Stomach smooth muscle (tissue), 2 donors: ENCODE results near the gene MAP4.

Experiments
- H3K27ac ChIP-seq: one replicate; pipeline ENCODE4 v1.7.0; 2013; ENCODE audit warnings: mild to moderate bottlenecking, low read length, inconsistent platforms
- H3K27me3 ChIP-seq, 2 donors: one replicate each; pipeline ENCODE4 v1.7.0; 2013; ENCODE audit warnings: low read length in 2 of 2; ENCODE audit not compliant: insufficient read depth in 2 of 2, control insufficient read depth in 1 of 2
- H3K36me3 ChIP-seq, 2 donors: one replicate each; pipeline ENCODE4 v1.7.0; 2013; ENCODE audit warnings: low read length in 2 of 2; ENCODE audit not compliant: control insufficient read depth in 2 of 2, insufficient read depth in 2 of 2
- H3K4me1 ChIP-seq: one replicate; pipeline ENCODE4 v1.7.0; 2013; ENCODE audit warnings: low read length; ENCODE audit not compliant: control insufficient read depth, insufficient read depth
- H3K4me3 ChIP-seq, 2 donors: one replicate each; pipeline ENCODE4 v1.7.0; 2013; ENCODE audit warnings: low read length in 2 of 2
- H3K9ac ChIP-seq, 2 donors: one replicate each; pipeline ENCODE4 v1.7.0; 2013; ENCODE audit warnings: low read length in 2 of 2, mild to moderate bottlenecking in 1 of 2
- H3K9me3 ChIP-seq, 2 donors: one replicate each; pipeline ENCODE4 v1.7.0; 2013; ENCODE audit warnings: low read length in 2 of 2; ENCODE audit not compliant: control insufficient read depth in 2 of 2
- donor health status: healthy.
- donor health status: Pancreatic carcinoma.

Gene MAP4

DNA sequence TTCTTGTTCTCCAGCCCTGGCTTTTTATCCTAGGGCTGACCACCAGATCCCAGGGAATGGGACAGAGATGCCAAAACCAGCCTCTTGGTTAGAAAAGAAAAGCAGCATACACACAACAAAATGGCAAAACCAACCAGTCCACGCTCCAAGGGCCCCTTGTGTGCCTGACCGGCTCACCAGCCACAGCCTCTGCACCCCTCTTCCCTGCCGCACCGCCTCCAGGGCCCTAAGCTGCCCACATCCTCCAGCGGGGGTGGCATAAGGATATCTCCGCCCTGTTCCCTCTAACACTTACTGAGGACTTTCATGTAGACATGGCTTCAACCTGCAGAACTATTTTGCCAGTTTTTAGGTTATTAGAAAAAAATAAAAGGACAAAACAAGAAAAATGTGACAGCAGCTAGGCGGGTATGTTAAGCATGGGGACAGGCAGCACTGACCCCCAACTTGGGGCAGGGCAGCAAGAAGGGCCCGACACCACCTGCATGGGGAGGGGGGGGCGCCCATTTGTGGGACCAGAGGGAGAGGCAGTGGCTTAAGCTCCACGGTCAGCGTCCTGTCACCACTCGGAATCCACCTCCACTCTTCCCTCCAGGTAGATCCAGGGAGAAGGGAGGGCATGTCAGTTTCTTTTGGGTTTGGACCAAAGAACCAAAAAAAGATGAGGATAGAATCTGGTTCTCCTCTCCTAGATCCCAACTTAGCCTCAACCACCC lies 164.2 kb downstream of the MAP4 start:
- Histone ChIP-seq H3K36me3 (peaks cover 63 to 68% of the 10 kb centered on the region in 2 donors), H3K4me1 (no peaks in the 10 kb centered on the region), H3K27me3 (no peaks in the 10 kb centered on the region), H3K9ac (no peak overlapping the region), H3K9me3 (no peaks in the 10 kb centered on the region), H3K27ac (no peak overlapping the region), H3K4me3 (no peak overlapping the region)

DNA sequence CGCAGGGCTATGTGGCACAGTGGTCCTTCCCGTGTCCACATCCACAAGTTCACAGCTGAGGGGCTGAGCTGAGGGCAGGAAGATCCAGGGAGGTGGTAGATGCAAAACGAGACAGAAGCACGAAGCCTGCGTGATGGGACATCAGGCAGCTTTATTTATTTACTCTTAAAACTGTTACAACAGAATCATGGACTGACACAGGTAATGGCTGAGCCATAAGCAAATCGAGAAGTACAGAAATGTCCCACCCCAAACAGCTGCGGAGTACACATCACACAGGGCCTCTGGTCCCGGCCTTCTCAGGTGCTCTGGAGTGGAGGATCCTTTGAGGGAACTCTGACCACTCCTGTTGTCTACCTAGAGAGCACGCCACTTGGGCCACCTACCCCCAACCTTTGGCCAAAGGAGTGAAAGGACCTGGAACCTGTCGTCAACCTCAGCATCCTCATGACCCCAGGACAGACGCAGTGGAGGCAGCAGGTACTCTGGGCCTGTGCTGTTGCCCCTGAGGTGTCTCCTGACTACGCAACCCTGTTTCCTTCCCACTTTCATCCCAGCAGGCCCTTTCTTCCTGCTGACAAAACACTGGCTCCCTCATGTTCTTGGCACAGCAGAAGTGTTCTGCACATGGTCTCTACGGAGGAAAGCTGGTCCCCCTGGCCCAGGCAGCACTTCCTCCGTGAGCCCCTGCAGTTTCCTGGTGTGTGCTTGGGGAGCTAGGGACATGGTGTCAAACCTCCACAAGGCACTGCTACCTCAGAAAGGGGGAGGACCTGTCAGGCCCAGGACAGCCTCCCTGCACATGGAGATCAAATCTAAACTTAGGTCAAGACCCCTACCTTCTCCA lies 165.4 kb downstream of the MAP4 start:
- H3K9me3 ChIP-seq: no peaks in the 10 kb centered on the region
- no peak overlapping the region for H3K4me3 ChIP-seq
- H3K27ac ChIP-seq: peak overlapping the region; percentile 46
- H3K27me3 ChIP-seq: no peaks in the 10 kb centered on the region
- peak overlapping the region in 1 of 2 donors; percentile 21 for H3K9ac ChIP-seq
- peaks cover 64 to 69% of the 10 kb centered on the region in 2 donors for H3K36me3 ChIP-seq
- H3K4me1 ChIP-seq: no peaks in the 10 kb centered on the region

- no peak overlapping the region for H3K27ac ChIP-seq
Observed at GRCh38 chr3:47849699-47850563, 166.3 kb downstream of the MAP4 start.

GRCh38 chr3:47849186-47849698 lies 167.0 kb downstream of the MAP4 start:
- Histone ChIP-seq H3K9me3 (no peaks in the 10 kb centered on the region), H3K27me3 (no peaks in the 10 kb centered on the region), H3K4me3 (no peak overlapping the region), H3K36me3 (peaks cover 60 to 69% of the 10 kb centered on the region in 2 donors), H3K27ac (no peak overlapping the region), H3K9ac (no peak overlapping the region), H3K4me1 (no peaks in the 10 kb centered on the region)

More at GRCh38 chr3:47849699-47850563, 166.3 kb downstream of the MAP4 start:
- Histone ChIP-seq H3K4me3 (no peak overlapping the region), H3K27me3 (no peaks in the 10 kb centered on the region), H3K9ac (no peak overlapping the region), H3K36me3 (peaks cover 60 to 68% of the 10 kb centered on the region in 2 donors), H3K4me1 (no peaks in the 10 kb centered on the region), H3K9me3 (no peaks in the 10 kb centered on the region)

GRCh38 chr3:47848599-47849117 lies 167.6 kb downstream of the MAP4 start:
- Histone ChIP-seq H3K36me3 (peaks cover 60 to 70% of the 10 kb centered on the region in 2 donors), H3K9ac (no peak overlapping the region), H3K4me3 (no peak overlapping the region), H3K27me3 (no peaks in the 10 kb centered on the region), H3K27ac (no peak overlapping the region), H3K9me3 (no peaks in the 10 kb centered on the region), H3K4me1 (no peaks in the 10 kb centered on the region)

GRCh38 chr3:47847801-47848518 lies 168.3 kb downstream of the MAP4 start:
- Histone ChIP-seq H3K9ac (no peak overlapping the region), H3K36me3 (peaks cover 64 to 74% of the 10 kb centered on the region in 2 donors), H3K9me3 (no peaks in the 10 kb centered on the region), H3K27me3 (no peaks in the 10 kb centered on the region), H3K4me3 (no peak overlapping the region), H3K27ac (no peak overlapping the region), H3K4me1 (no peaks in the 10 kb centered on the region)

DNA sequence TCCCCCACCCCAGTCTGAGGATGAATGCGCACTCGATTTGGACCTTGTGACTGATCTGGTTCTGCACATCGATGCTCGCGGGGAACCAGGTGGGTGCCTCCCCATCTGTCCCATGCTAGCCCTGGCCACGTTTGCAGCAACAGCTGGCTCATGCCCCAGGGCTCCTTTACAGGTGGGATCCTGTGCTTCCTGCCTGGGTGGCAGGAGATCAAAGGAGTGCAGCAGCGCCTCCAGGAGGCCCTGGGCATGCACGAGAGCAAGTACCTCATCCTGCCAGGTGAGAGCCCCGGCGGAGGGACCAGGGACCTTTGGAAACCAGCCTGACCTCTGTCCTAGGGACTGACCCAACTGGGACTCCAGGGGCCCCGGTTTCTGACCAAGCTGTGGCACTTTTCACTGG lies 169.0 kb downstream of the MAP4 start:
- Histone ChIP-seq H3K4me3 (no peak overlapping the region), H3K9me3 (no peaks in the 10 kb centered on the region), H3K27ac (no peak overlapping the region), H3K4me1 (no peaks in the 10 kb centered on the region), H3K36me3 (peaks cover 65 to 78% of the 10 kb centered on the region in 2 donors), H3K27me3 (no peaks in the 10 kb centered on the region), H3K9ac (no peak overlapping the region)

GRCh38 chr3:47846880-47847248 lies 169.4 kb downstream of the MAP4 start:
- no peaks in the 10 kb centered on the region for H3K9me3 ChIP-seq
- no peaks in the 10 kb centered on the region for H3K27me3 ChIP-seq
- H3K27ac ChIP-seq: no peak overlapping the region
- no peak overlapping the region for H3K9ac ChIP-seq
- H3K4me1 ChIP-seq: no peaks in the 10 kb centered on the region
- H3K36me3 ChIP-seq: peaks cover 68 to 82% of the 10 kb centered on the region in 2 donors
- H3K4me3 ChIP-seq: no peak overlapping the region

- no peaks in the 10 kb centered on the region for H3K9me3 ChIP-seq
- peaks cover 73 to 86% of the 10 kb centered on the region in 2 donors for H3K36me3 ChIP-seq
- H3K27me3 ChIP-seq: no peaks in the 10 kb centered on the region
- H3K27ac ChIP-seq: no peak overlapping the region
- H3K4me3 ChIP-seq: no peak overlapping the region
- no peak overlapping the region for H3K9ac ChIP-seq
- H3K4me1 ChIP-seq: no peaks in the 10 kb centered on the region
Observed at GRCh38 chr3:47846186-47846879, 169.9 kb downstream of the MAP4 start.
